ENCODE results near the gene GAS6.

DNA sequence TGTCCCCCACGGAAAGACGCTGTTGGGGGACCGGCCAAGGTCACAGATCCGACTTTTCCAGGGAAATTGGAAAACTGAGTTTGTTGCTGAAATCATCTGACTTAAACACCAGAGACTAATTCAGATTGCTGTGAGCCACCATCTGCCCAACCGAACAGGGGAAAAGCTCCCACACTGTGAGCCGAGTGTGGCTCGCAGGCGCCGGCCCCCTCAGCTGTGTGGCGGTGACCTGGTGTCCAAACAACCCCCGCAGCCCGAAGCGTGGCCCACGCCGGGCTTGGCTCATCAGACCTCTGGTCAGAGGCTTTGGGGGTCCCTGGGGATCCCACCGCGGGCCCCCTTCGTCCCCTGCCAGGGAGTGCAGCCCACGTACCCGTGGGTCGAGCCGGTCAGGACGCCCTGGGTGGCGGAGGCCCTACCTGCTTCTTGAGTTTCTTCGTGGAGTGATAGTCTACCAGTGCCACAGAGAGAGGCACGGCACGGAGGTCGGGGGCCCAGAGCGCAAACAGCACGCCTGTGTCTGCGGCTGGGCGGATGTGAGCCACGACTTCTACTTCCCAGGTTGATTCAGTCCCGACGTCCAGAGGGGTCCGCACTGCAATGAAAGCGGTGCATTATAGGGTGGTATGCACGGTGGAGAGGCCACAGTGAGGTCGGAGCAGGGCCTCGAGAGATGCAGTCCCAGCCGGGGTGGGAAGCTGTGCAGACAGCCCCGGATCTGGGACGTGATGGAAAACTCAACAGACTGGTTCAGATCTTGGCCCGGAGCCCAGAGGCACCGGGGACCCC, 40.7 kb downstream of the GAS6 start:
- TF ChIP-seq, protein P1, sequence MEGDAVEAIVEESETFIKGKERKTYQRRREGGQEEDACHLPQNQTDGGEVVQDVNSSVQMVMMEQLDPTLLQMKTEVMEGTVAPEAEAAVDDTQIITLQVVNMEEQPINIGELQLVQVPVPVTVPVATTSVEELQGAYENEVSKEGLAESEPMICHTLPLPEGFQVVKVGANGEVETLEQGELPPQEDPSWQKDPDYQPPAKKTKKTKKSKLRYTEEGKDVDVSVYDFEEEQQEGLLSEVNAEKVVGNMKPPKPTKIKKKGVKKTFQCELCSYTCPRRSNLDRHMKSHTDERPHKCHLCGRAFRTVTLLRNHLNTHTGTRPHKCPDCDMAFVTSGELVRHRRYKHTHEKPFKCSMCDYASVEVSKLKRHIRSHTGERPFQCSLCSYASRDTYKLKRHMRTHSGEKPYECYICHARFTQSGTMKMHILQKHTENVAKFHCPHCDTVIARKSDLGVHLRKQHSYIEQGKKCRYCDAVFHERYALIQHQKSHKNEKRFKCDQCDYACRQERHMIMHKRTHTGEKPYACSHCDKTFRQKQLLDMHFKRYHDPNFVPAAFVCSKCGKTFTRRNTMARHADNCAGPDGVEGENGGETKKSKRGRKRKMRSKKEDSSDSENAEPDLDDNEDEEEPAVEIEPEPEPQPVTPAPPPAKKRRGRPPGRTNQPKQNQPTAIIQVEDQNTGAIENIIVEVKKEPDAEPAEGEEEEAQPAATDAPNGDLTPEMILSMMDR (IDR thresholded peaks at IDR 0.05): no peak
- TF ChIP-seq POLR2AphosphoS5 (IDR thresholded peaks at IDR 0.05; ENCODE audit: insufficient read depth in 1 of 2, low read depth in 1 of 2): no peak
